ENCODE measurements around the gene ABI1. TPM values are rescaled to one million over a fixed set of nuclear protein-coding genes. Genes with fewer than 3 reads are reported as not detected.
A peak's percentile ranks its signal among the peaks of the same experiment; 100 is the strongest.

Gene ABI1
- total and polyA plus RNA-seq, 2 of the 13 experiments (the other 11 are each of a cell fraction or from before 2014, with no cell fraction given) = 20.9 to 22.9 TPM

GRCh38 chr10:26860443-26861204, at the start of gene ABI1 (continued):
- TF ChIP-seq IRF2 (CRISPR knock-in tag; IDR thresholded peaks at IDR 0.05) (no peak; the same call in 1 of the 2 replicates), POLR2G (IDR thresholded peaks at IDR 0.05; ENCODE audit: low read depth, low read length) (peak; percentile 93), ZNF333 (CRISPR knock-in tag; IDR thresholded peaks at IDR 0.05; ENCODE audit: borderline replicate concordance) (no peak), ZNF260 (CRISPR knock-in tag; IDR thresholded peaks at IDR 0.05; ENCODE audit: borderline replicate concordance, low read depth) (no peak), ZNF121 (CRISPR knock-in tag; IDR thresholded peaks at IDR 0.05) (peak; percentile 50; the same call in 1 of the 2 replicates), FOXC1 (CRISPR knock-in tag; IDR thresholded peaks at IDR 0.05; ENCODE audit: borderline replicate concordance) (peak; percentile 65; the same call in 1 of the 2 replicates), ZFP37 (CRISPR knock-in tag; IDR thresholded peaks at IDR 0.05; ENCODE audit: borderline replicate concordance) (peak; percentile 68; the same call in 1 of the 2 replicates), ISX (CRISPR knock-in tag; conservative IDR thresholded peaks at IDR 0.05) (no peak), MIER2 (CRISPR knock-in tag; IDR thresholded peaks at IDR 0.05) (no peak), DRAP1 (CRISPR knock-in tag; IDR thresholded peaks at IDR 0.05) (no peak), ZNF800 (CRISPR knock-in tag; IDR thresholded peaks at IDR 0.05) (no peak), NFYC (CRISPR knock-in tag; IDR thresholded peaks at IDR 0.05) (no peak), GMEB1 (CRISPR knock-in tag; IDR thresholded peaks at IDR 0.05; ENCODE audit: borderline replicate concordance) (peak; percentile 60), ZNF234 (CRISPR knock-in tag; conservative IDR thresholded peaks at IDR 0.05) (no peak), KDM2A (CRISPR knock-in tag; IDR thresholded peaks at IDR 0.05; ENCODE audit: borderline replicate concordance, low read depth) (peak; percentile 72; the same call in 1 of the 2 replicates), RCOR2 (CRISPR knock-in tag; IDR thresholded peaks at IDR 0.05) (no peak), ZNF879 (CRISPR knock-in tag; IDR thresholded peaks at IDR 0.05) (no peak), ZNF432 (CRISPR knock-in tag; IDR thresholded peaks at IDR 0.05; ENCODE audit: borderline replicate concordance) (no peak), JUND (CRISPR knock-in tag; IDR thresholded peaks at IDR 0.05) (no peak), HOMEZ (CRISPR knock-in tag; IDR thresholded peaks at IDR 0.05; ENCODE audit: low read depth) (peak; percentile 41; the same call in 1 of the 2 replicates), ZNF780A (CRISPR knock-in tag; IDR thresholded peaks at IDR 0.05) (peak; percentile 36; the same call in 1 of the 2 replicates), ZGPAT (CRISPR knock-in tag; IDR thresholded peaks at IDR 0.05) (peak; percentile 53; the same call in 1 of the 2 replicates), HOXD1 (CRISPR knock-in tag; IDR thresholded peaks at IDR 0.05) (no peak), MXI1 (IDR thresholded peaks at IDR 0.05; ENCODE audit: borderline replicate concordance, low read depth, low read length) (peak; percentile 43; the same call in 1 of the 3 replicates)
